Central memory CD4-positive, alpha-beta T cell (primary cell): ENCODE data around the gene ARL5A.
"Not testable (repeated sequence)": the region's sequence is repeated elsewhere in the genome, so short reads cannot be mapped to it uniquely, and the experiment has no call there.

Experiments used
- DNase-seq: peaks from one replicate; pipeline ENCODE4 v3.0.0; 2022

The ARL5A gene

GRCh38 chr2:151794422-151794821 lies 33.8 kb downstream of the ARL5A start:
- DNase-seq, result not testable (repeated sequence)

- no peak for DNase-seq
These were observed 35.1 kb downstream of the ARL5A start for GRCh38 chr2:151793123-151793522.

GRCh38 chr2:151792589-151792988 lies 35.6 kb downstream of the ARL5A start:
- DNase-seq, result no peak

GRCh38 chr2:151791545-151791944 lies 36.7 kb downstream of the ARL5A start:
- no peak for DNase-seq

- no peak for DNase-seq
These were observed 37.5 kb downstream of the ARL5A start for GRCh38 chr2:151790689-151791088.

GRCh38 chr2:151789055-151789834 lies 39.0 kb downstream of the ARL5A start:
- DNase-seq, result no peak

GRCh38 chr2:151786483-151786882 lies 41.7 kb downstream of the ARL5A start:
- no peak for DNase-seq

- no peak for DNase-seq
These were observed 42.1 kb downstream of the ARL5A start for GRCh38 chr2:151786077-151786476.

GRCh38 chr2:151783133-151783520 lies 45.1 kb downstream of the ARL5A start:
- no peak for DNase-seq

- no peak for DNase-seq
These were observed 45.7 kb downstream of the ARL5A start for GRCh38 chr2:151782378-151783132.

- no peak for DNase-seq
These were observed 46.6 kb downstream of the ARL5A start for GRCh38 chr2:151781642-151782041.

GRCh38 chr2:151780938-151781337 lies 47.3 kb downstream of the ARL5A start:
- no peak for DNase-seq

- no peak for DNase-seq
These were observed 50.3 kb downstream of the ARL5A start for GRCh38 chr2:151777935-151778334.

- no peak for DNase-seq
These were observed 50.7 kb downstream of the ARL5A start for GRCh38 chr2:151777487-151777886.

GRCh38 chr2:151776367-151776766 lies 51.9 kb downstream of the ARL5A start:
- no peak for DNase-seq

- no peak for DNase-seq
These were observed 53.0 kb downstream of the ARL5A start for GRCh38 chr2:151775057-151775740.

- no peak for DNase-seq
These were observed 53.7 kb downstream of the ARL5A start for GRCh38 chr2:151774506-151774905.

GRCh38 chr2:151771599-151772358 lies 56.4 kb downstream of the ARL5A start:
- no peak for DNase-seq

- DNase-seq, result no peak
These were observed 57.2 kb downstream of the ARL5A start for GRCh38 chr2:151770995-151771394.

- no peak for DNase-seq
These were observed 58.6 kb downstream of the ARL5A start for GRCh38 chr2:151769606-151770005.

- DNase-seq, result no peak
These were observed 60.7 kb downstream of the ARL5A start for GRCh38 chr2:151767536-151767935.

- DNase-seq, result no peak
These were observed 61.6 kb downstream of the ARL5A start for GRCh38 chr2:151766437-151767153.
